AG09309 (cell line): ENCODE results near the gene NABP2.
"Not testable (repeated sequence)": the region's sequence is repeated elsewhere in the genome, so short reads cannot be mapped to it uniquely, and the experiment has no call there.

Source experiments
- DNase-seq: peaks from one replicate; pipeline ENCODE4 v3.0.0-alpha.2; 2010; ENCODE audit warnings: low read depth
- H3K4me3 ChIP-seq: 2 replicates; pipeline ENCODE4 v1.5.1; 2011; ENCODE audit warnings: mild to moderate bottlenecking, low read depth, low read length, moderate library complexity; ENCODE audit not compliant: control insufficient read depth
- TF ChIP-seq, protein P1 (sequence below): IDR thresholded peaks from 2 replicates; pipeline ENCODE4 v1.5.1; 2011; ENCODE audit warnings: mild to moderate bottlenecking, low read depth, low read length, inconsistent platforms; ENCODE audit not compliant: insufficient read depth, control insufficient read depth; ENCODE audit errors: missing control alignments

Gene NABP2

DNA sequence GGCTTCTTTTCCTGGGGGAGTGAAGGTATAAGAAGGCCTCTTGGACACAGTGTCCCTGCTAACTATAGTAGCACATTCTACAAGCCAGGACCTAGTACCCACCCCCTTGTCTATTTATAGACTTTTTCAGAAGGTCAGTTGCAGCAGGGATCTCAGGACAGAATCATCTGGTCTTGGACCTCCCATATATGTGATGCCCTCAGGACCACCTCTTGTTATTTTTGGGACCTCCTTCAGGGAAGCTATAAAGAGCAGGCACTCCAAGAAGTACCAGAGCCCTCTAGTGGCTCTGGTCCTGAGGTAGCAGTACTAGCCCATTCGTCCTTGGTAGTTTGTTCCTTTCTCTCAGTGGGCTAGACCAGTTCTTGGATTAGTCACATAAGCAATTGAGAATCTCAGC is 46.9 kb downstream of the NABP2 start:
- no peak for DNase-seq

DNA sequence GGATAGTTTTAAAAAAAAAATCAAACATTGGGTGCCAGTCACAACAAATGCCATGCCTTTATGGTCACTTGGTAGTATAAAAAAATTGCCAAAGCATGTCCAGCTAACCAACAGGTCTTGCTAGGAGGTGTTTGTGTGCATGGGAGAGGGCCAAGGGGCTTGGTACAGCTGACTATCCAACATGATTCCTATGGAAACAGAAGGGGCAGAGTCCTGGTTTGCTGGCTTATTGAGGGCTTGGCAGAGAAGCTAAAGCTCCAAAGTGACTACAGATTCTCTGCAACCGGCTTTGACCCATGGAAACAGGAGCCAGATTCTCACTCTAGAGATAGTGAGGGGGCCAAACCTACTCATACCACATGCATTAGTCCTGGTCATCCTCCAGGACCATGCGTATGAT is 48.3 kb downstream of the NABP2 start:
- H3K4me3 ChIP-seq, DNase-seq: not testable (repeated sequence)

More for the DNA sequence above, 46.9 kb downstream of the NABP2 start:
- TF ChIP-seq, protein P1, sequence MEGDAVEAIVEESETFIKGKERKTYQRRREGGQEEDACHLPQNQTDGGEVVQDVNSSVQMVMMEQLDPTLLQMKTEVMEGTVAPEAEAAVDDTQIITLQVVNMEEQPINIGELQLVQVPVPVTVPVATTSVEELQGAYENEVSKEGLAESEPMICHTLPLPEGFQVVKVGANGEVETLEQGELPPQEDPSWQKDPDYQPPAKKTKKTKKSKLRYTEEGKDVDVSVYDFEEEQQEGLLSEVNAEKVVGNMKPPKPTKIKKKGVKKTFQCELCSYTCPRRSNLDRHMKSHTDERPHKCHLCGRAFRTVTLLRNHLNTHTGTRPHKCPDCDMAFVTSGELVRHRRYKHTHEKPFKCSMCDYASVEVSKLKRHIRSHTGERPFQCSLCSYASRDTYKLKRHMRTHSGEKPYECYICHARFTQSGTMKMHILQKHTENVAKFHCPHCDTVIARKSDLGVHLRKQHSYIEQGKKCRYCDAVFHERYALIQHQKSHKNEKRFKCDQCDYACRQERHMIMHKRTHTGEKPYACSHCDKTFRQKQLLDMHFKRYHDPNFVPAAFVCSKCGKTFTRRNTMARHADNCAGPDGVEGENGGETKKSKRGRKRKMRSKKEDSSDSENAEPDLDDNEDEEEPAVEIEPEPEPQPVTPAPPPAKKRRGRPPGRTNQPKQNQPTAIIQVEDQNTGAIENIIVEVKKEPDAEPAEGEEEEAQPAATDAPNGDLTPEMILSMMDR, result peak; percentile 58
- H3K4me3 ChIP-seq, result no peak overlapping the region

DNA sequence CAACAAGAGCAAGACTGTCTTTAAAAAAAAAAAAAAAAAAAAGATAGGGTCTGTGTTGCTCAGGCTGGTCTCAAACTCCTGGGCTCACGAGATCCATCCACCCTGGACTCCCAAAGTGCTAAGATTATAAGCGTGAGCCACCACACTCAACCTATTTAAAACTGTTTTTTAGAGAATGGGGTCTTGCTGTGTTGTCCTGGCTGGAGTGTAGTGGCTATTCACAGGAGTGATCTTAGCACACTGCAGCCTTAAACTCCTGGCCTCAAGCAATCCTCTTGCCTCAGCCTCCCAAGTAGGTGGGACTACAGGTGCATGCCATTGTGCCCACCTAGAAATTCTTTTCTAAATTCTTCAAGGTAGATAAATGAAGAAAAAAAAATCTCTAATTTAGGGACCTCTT is 50.2 kb downstream of the NABP2 start:
- H3K4me3 ChIP-seq, result no peak overlapping the region
- TF ChIP-seq, protein P1, result no peak
- no peak for DNase-seq

DNA sequence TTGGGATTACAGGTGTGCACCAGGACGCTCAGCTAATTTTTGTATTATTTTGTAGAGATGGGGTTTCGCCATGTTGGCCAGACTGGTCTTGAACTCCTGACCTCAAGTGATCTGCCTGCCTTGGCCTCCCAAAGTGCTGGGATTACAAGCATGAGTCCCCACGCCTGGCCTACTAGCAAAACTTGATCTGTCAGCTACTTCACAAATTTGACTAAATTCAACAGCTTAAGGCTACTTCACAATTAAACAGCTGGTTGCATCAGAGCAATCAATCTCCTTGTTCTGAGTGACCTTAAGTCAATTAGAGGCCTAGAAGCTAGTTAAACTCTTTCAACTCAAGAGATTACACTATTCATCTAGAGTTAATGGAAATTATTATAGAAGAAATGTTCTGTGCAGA is 54.8 kb downstream of the NABP2 start:
- DNase-seq, result no peak
- no peak overlapping the region for H3K4me3 ChIP-seq
- TF ChIP-seq, protein P1, result no peak
